K562 (cell line): ENCODE results near the gene HEXIM2. TPM values are rescaled to one million over a fixed set of nuclear protein-coding genes. Genes with fewer than 3 reads are reported as not detected.

Experiments
- ARID2 ChIP-seq: fragments of 450-650 bp; IDR thresholded peaks from 2 replicates; pipeline ENCODE4 v1.6.1; 2017; ENCODE audit warnings: antibody characterized with exemption, mild to moderate bottlenecking
- BCLAF1 ChIP-seq, 2 experiments: fragments of 450-650 bp in 1 of 2; IDR thresholded peaks; 2 replicates each; pipeline ENCODE4 v1.6.1; 2011 to 2017; ENCODE audit warnings: low read depth in 2 of 2, antibody characterized with exemption in 1 of 2, borderline replicate concordance in 1 of 2, low read length in 1 of 2, mild to moderate bottlenecking in 1 of 2, mixed read lengths in 1 of 2; ENCODE audit not compliant: control insufficient read depth in 1 of 2
- CBFB ChIP-seq: sonication (generic); formaldehyde crosslinking; IDR thresholded peaks from 2 replicates; pipeline ENCODE4 v1.4.0; 2020; ENCODE audit warnings: mild to moderate bottlenecking, missing genetic modification reagents
- E2F6 ChIP-seq, 2 experiments: IDR thresholded peaks; 2 replicates each; pipeline ENCODE4 v1.6.1; 2011; ENCODE audit warnings: borderline replicate concordance in 1 of 2, control low read depth in 1 of 2, low read depth in 1 of 2, low read length in 1 of 2, mild to moderate bottlenecking in 1 of 2, mixed read lengths in 1 of 2, moderate library complexity in 1 of 2; ENCODE audit not compliant: insufficient read depth in 1 of 2, insufficient read length in 1 of 2, poor library complexity in 1 of 2, severe bottlenecking in 1 of 2; ENCODE audit errors: extremely low read depth in 1 of 2
- FOXJ2 ChIP-seq: fragments of 200-800 bp; sonication (Bioruptor generic); IDR thresholded peaks from 2 replicates; pipeline ENCODE4 v1.6.1; 2016; ENCODE audit warnings: missing genetic modification characterization, missing compliant biosample characterization
- HDAC8 ChIP-seq: fragments of 450-650 bp; IDR thresholded peaks from 2 replicates; pipeline ENCODE4 v1.6.1; 2016; ENCODE audit warnings: mild to moderate bottlenecking, missing genetic modification characterization, moderate library complexity, missing compliant biosample characterization
- NCOA4 ChIP-seq: fragments of 450-650 bp; IDR thresholded peaks from 2 replicates; pipeline ENCODE4 v1.6.1; 2018; ENCODE audit warnings: mild to moderate bottlenecking; ENCODE audit not compliant: partially characterized antibody
- PTTG1 ChIP-seq: fragments of 450-650 bp; IDR thresholded peaks from 2 replicates; pipeline ENCODE4 v1.6.1; 2016; ENCODE audit warnings: low read depth, mild to moderate bottlenecking, missing genetic modification characterization, missing compliant biosample characterization
- SMAD3 ChIP-seq: fragments of 450-650 bp; formaldehyde crosslinking; conservative IDR thresholded peaks from 2 replicates; pipeline ENCODE4 v1.4.0; 2020; ENCODE audit warnings: mild to moderate bottlenecking
- ZNF140 ChIP-seq: fragments of 250-450 bp; sonication (Bioruptor Pico); IDR thresholded peaks from 2 replicates; pipeline ENCODE4 v1.8.0; 2021; ENCODE audit warnings: moderate library complexity, mild to moderate bottlenecking, inconsistent platforms
- ZNF232 ChIP-seq: sonication (generic); formaldehyde crosslinking; IDR thresholded peaks from 2 replicates; pipeline ENCODE4 v1.8.0; 2022; ENCODE audit warnings: mild to moderate bottlenecking, missing genetic modification reagents
- ZNF57 ChIP-seq: fragments of 450-650 bp; formaldehyde crosslinking; IDR thresholded peaks from 2 replicates; pipeline ENCODE4 v1.4.0; 2020; ENCODE audit warnings: mild to moderate bottlenecking, moderate library complexity
- ZNF764 ChIP-seq: fragments of 250-450 bp; sonication (Bioruptor Pico); IDR thresholded peaks from 2 replicates; pipeline ENCODE4 v1.4.0; 2020; ENCODE audit warnings: low read depth, mild to moderate bottlenecking, moderate library complexity
- polyA plus RNA-seq, 8 experiments: library from polyadenylated mRNA; depleted of rRNA in 4 of 8; stranded (reverse) in 5 of 8; unstranded in 3 of 8; fragments of >200 nt; fragmentation: Nextera tagmentation in 2 of 8; fragmentation: Illumina TruSeq in 1 of 8; extraction: Ambion mirVana in 2 of 8; extraction: Trizol in 1 of 8; gene quantifications; 2 replicates each; pipeline versions ENCODE4 v1.2.1 to v1.2.3, GENCODE V29; 2011 to 2014; ENCODE audit warnings: inconsistent platforms in 1 of 8, missing spikeins in 1 of 8
- total RNA-seq, 7 experiments: library from RNA; depleted of rRNA in 6 of 7; stranded (reverse); fragments of >200 nt in 6 of 7; fragmentation: Illumina TruSeq in 2 of 7; extraction: Trizol in 2 of 7; gene quantifications; 2 replicates each; pipeline versions ENCODE4 v1.2.1 to v1.2.3, GENCODE V29; 2011 to 2021; ENCODE audit warnings: low replicate concordance in 1 of 7
- TF ChIP-seq, protein P1 (sequence below), 2 experiments: IDR thresholded peaks; 2 replicates each; pipeline ENCODE4 v1.6.1; 2012; ENCODE audit warnings: improper control_type of control experiment in 2 of 2, low read depth in 2 of 2, low read length in 2 of 2, borderline replicate concordance in 1 of 2
- TF ChIP-seq, protein P2 (sequence below): sonication (generic); formaldehyde crosslinking; IDR thresholded peaks from 2 replicates; pipeline ENCODE4 v1.8.1; 2022; ENCODE audit warnings: missing genetic modification reagents
- TF ChIP-seq, protein P3 (sequence below), 2 experiments: fragments of 200-800 bp in 1 of 2; sonication (Bioruptor generic) in 1 of 2; sonication (generic) in 1 of 2; formaldehyde crosslinking in 1 of 2; IDR thresholded peaks in 1 of 2; conservative IDR thresholded peaks in 1 of 2; 2 replicates each; pipeline versions ENCODE4 v1.5.0 to v1.6.1; 2016 to 2020; ENCODE audit warnings: missing compliant biosample characterization in 1 of 2, missing genetic modification characterization in 1 of 2, missing genetic modification reagents in 1 of 2

Gene HEXIM2
- total and polyA plus RNA-seq, 9 of the 15 experiments (the other 6 are each of a cell fraction or from before 2014, with no cell fraction given) = 0.69 to 3.4 (median 1.1) TPM; not detected in 2

DNA sequence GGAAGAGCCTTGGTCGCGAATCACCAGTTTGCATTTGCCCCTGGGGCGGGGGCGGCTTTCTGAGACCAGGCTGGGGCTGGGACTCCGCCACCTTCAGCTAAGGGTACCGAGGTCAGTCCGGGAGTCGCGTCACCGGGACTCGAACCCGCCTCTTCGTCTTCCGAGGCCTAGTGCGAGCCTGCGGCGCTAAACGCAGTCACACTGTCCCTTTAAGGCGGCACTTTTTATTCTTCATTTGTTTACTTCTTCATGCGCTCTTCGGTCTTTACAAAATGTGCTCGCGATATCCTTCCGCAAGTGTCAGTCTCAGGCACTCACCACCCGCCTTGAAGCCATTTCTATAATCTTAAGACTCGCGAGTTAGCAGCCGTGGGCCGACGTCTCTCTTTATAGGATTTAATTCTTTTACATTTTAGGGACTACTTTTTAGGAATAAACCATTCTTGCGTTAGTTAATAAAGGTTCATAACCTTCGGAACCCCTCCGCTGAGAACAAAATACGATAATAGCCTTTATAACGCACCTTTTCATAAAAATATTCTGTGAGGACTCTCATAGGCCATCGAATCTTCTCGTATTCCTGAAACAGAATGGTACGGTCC, 14.0 kb upstream of the HEXIM2 start (continued):
- TF ChIP-seq, protein P1, sequence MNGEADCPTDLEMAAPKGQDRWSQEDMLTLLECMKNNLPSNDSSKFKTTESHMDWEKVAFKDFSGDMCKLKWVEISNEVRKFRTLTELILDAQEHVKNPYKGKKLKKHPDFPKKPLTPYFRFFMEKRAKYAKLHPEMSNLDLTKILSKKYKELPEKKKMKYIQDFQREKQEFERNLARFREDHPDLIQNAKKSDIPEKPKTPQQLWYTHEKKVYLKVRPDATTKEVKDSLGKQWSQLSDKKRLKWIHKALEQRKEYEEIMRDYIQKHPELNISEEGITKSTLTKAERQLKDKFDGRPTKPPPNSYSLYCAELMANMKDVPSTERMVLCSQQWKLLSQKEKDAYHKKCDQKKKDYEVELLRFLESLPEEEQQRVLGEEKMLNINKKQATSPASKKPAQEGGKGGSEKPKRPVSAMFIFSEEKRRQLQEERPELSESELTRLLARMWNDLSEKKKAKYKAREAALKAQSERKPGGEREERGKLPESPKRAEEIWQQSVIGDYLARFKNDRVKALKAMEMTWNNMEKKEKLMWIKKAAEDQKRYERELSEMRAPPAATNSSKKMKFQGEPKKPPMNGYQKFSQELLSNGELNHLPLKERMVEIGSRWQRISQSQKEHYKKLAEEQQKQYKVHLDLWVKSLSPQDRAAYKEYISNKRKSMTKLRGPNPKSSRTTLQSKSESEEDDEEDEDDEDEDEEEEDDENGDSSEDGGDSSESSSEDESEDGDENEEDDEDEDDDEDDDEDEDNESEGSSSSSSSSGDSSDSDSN (IDR thresholded peaks at IDR 0.05; ENCODE audit: borderline replicate concordance in 1 of 2, low read depth in 2 of 2, low read length in 2 of 2) = no peak
- TF ChIP-seq, protein P2, sequence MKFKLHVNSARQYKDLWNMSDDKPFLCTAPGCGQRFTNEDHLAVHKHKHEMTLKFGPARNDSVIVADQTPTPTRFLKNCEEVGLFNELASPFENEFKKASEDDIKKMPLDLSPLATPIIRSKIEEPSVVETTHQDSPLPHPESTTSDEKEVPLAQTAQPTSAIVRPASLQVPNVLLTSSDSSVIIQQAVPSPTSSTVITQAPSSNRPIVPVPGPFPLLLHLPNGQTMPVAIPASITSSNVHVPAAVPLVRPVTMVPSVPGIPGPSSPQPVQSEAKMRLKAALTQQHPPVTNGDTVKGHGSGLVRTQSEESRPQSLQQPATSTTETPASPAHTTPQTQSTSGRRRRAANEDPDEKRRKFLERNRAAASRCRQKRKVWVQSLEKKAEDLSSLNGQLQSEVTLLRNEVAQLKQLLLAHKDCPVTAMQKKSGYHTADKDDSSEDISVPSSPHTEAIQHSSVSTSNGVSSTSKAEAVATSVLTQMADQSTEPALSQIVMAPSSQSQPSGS (CRISPR knock-in tag) = no peak
- TF ChIP-seq E2F6 (IDR thresholded peaks at IDR 0.05; ENCODE audit: borderline replicate concordance in 1 of 2, extremely low read depth in 1 of 2, insufficient read depth in 1 of 2, insufficient read length in 1 of 2, low read depth in 1 of 2, low read length in 1 of 2, poor library complexity in 1 of 2, severe bottlenecking in 1 of 2) (no peak), PTTG1 (no peak), CBFB (CRISPR knock-in tag) (no peak), FOXJ2 (peak; percentile 98), ZNF57 (CRISPR knock-in tag) (no peak), ZNF140 (CRISPR knock-in tag) (no peak), SMAD3 (CRISPR knock-in tag) (no peak), HDAC8 (tag) (no peak), ZNF764 (CRISPR knock-in tag) (peak; percentile 22), BCLAF1 (IDR thresholded peaks at IDR 0.05; ENCODE audit: borderline replicate concordance in 1 of 2, control insufficient read depth in 1 of 2, low read depth in 2 of 2, low read length in 1 of 2) (peak in 1 of 2 experiments; percentile 93; a peak in 2 of 4 replicates), ZNF232 (CRISPR knock-in tag) (no peak), ARID2 (no peak; the same call in 1 of the 2 replicates), NCOA4 (no peak)
- TF ChIP-seq, protein P3, sequence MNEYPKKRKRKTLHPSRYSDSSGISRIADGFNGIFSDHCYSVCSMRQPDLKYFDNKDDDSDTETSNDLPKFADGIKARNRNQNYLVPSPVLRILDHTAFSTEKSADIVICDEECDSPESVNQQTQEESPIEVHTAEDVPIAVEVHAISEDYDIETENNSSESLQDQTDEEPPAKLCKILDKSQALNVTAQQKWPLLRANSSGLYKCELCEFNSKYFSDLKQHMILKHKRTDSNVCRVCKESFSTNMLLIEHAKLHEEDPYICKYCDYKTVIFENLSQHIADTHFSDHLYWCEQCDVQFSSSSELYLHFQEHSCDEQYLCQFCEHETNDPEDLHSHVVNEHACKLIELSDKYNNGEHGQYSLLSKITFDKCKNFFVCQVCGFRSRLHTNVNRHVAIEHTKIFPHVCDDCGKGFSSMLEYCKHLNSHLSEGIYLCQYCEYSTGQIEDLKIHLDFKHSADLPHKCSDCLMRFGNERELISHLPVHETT (CRISPR knock-in tag; conservative IDR thresholded peaks at IDR 0.05 in 1 of 2, IDR thresholded peaks at IDR 0.05 in 1 of 2) = peak in 1 of 2 experiments; percentile 58; a peak in 2 of 4 replicates
